Uterus (tissue), 4 donors: ENCODE data around the gene NECTIN4. TPM values are rescaled to one million over a fixed set of nuclear protein-coding genes. Genes with fewer than 3 reads are reported as not detected.

Source experiments
- DNase-seq, 2 donors: peaks; one replicate each; pipeline ENCODE4 v3.0.0-alpha.2; 2019 to 2020
- H3K27ac ChIP-seq, 2 donors: fragments of 200-600 bp; sonication (generic); 1 replicate in 1 of 2; 2 replicates in 1 of 2; pipeline ENCODE4 v1.5.1; 2016 to 2018
- H3K27me3 ChIP-seq, 2 donors: fragments of 200-600 bp; sonication (generic); one replicate each; pipeline ENCODE4 v1.5.1; 2018 to 2019; ENCODE audit warnings: control low read depth in 1 of 2
- H3K36me3 ChIP-seq, 2 donors: fragments of 200-600 bp; sonication (generic); one replicate each; pipeline ENCODE4 v1.5.1; 2019; ENCODE audit warnings: control low read depth in 1 of 2
- H3K4me1 ChIP-seq, 2 donors: fragments of 200-600 bp; sonication (generic); one replicate each; pipeline ENCODE4 v1.5.1; 2018 to 2019; ENCODE audit warnings: control low read depth in 1 of 2
- H3K4me3 ChIP-seq, 2 donors: fragments of 200-600 bp; sonication (generic); 1 replicate in 1 of 2; 2 replicates in 1 of 2; pipeline ENCODE4 v1.5.1; 2018 to 2019; ENCODE audit warnings: mild to moderate bottlenecking in 1 of 2
- H3K9me3 ChIP-seq, 2 donors: fragments of 200-600 bp; sonication (generic); one replicate each; pipeline ENCODE4 v1.5.1; 2019; ENCODE audit warnings: control low read depth in 1 of 2
- CTCF ChIP-seq, 4 experiments: fragments of 200-600 bp in 2 of 4; fragments of 450-650 bp in 2 of 4; sonication (generic) in 2 of 4; IDR thresholded peaks; one replicate each; pipeline ENCODE4 v1.5.1; 2016 to 2019; ENCODE audit warnings: antibody characterized with exemption in 4 of 4, mild to moderate bottlenecking in 2 of 4, moderate library complexity in 1 of 4
- POLR2A ChIP-seq, 2 donors: fragments of 450-650 bp; IDR thresholded peaks; one replicate each; pipeline ENCODE4 v1.6.1; 2016; ENCODE audit warnings: antibody characterized with exemption in 2 of 2, mild to moderate bottlenecking in 1 of 2, moderate library complexity in 1 of 2
- intact Hi-C: fragments of 100-400 bp; cut with DNase I; formaldehyde crosslinking; loops from one replicate; pipeline ENCODE4 v1.15.1; 2023; ENCODE audit warnings: low total_unique reads
- total RNA-seq, 4 donors: library from RNA; depleted of rRNA in 3 of 4; stranded (reverse); fragments of >200 nt in 3 of 4; gene quantifications; one replicate each; pipeline versions ENCODE4 v1.1.0 to v1.2.4, GENCODE V29; 2014 to 2023
- donor health status: DM: yes; HTN: yes; CAD: no.

NECTIN4 gene
- total RNA-seq, 4 donors from 2014 or later, result 2.1 TPM; not detected in 3

- intact Hi-C loops, result no loop called here
- Histone ChIP-seq H3K9me3 (no peaks in the 10 kb centered on the region), H3K4me3 (no peak overlapping the region), H3K36me3 (no peaks in the 10 kb centered on the region), H3K27ac (no peak overlapping the region), H3K4me1 (peaks cover 8 to 12% of the 10 kb centered on the region in 2 donors), H3K27me3 (no peaks in the 10 kb centered on the region)
- no peak for TF ChIP-seq POLR2A (IDR thresholded peaks at IDR 0.05)
- TF ChIP-seq CTCF (IDR thresholded peaks at IDR 0.05), result no peak
- DNase-seq, result no peak
Observed at GRCh38 chr1:161122967-161123366, 33.6 kb upstream of the NECTIN4 start.

GRCh38 chr1:161121834-161122233 lies 32.5 kb upstream of the NECTIN4 start:
- no peaks in the 10 kb centered on the region for H3K27me3 ChIP-seq
- intact Hi-C loops, result no loop called here
- no peak overlapping the region for H3K4me3 ChIP-seq
- H3K4me1 ChIP-seq, result peaks cover 7 to 11% of the 10 kb centered on the region in 2 donors
- no peak for DNase-seq
- TF ChIP-seq POLR2A (IDR thresholded peaks at IDR 0.05) (no peak), CTCF (IDR thresholded peaks at IDR 0.05) (no peak)
- H3K9me3 ChIP-seq, result no peaks in the 10 kb centered on the region
- H3K27ac ChIP-seq, result no peak overlapping the region
- H3K36me3 ChIP-seq, result no peaks in the 10 kb centered on the region

GRCh38 chr1:161121042-161121650 lies 31.8 kb upstream of the NECTIN4 start:
- Histone ChIP-seq H3K27me3 (no peaks in the 10 kb centered on the region), H3K4me3 (no peak overlapping the region), H3K9me3 (no peaks in the 10 kb centered on the region), H3K4me1 (peaks cover 7 to 16% of the 10 kb centered on the region in 2 donors), H3K36me3 (no peaks in the 10 kb centered on the region), H3K27ac (no peak overlapping the region)
- DNase-seq, result no peak
- TF ChIP-seq POLR2A (IDR thresholded peaks at IDR 0.05) (no peak), CTCF (IDR thresholded peaks at IDR 0.05) (no peak)
- intact Hi-C loops, result no loop called here

- intact Hi-C loops, result no loop called here
- Histone ChIP-seq H3K9me3 (no peaks in the 10 kb centered on the region), H3K36me3 (no peaks in the 10 kb centered on the region), H3K4me1 (peaks cover 7 to 16% of the 10 kb centered on the region in 2 donors), H3K27ac (peak overlapping the region; percentile 46 to 91), H3K4me3 (no peak overlapping the region), H3K27me3 (no peaks in the 10 kb centered on the region)
- no peak for DNase-seq
- TF ChIP-seq CTCF (IDR thresholded peaks at IDR 0.05) (peak in 2 of 4 experiments; percentile 13 to 14), POLR2A (IDR thresholded peaks at IDR 0.05) (no peak)
Observed at GRCh38 chr1:161119092-161119903, 29.9 kb upstream of the NECTIN4 start.
